Mesenteric fat pad (tissue), 1 donor: ENCODE measurements around the gene ZMIZ1. TPM values are rescaled to one million over a fixed set of nuclear protein-coding genes. Genes with fewer than 3 reads are reported as not detected.

Source experiments
- DNase-seq: peaks from one replicate; pipeline ENCODE4 v3.0.0-alpha.2; 2020; ENCODE audit warnings: low spot score
- total RNA-seq: library from RNA; stranded (reverse); fragmentation: NEBNext Ultra II Directional; extraction: Animal tissue kit (Norgen Biotek cat#: 25700); gene quantifications from one replicate; pipeline ENCODE4 v1.2.1, GENCODE V29; 2021
- donor health status: DM: yes; HTN: yes; CAD: no.

Gene ZMIZ1
- total RNA-seq, 1 donor from 2014 or later = 81.1 TPM

- DNase-seq = no peak
Observed at GRCh38 chr10:79167537-79167936, 98.8 kb downstream of the ZMIZ1 start.

GRCh38 chr10:79168210-79168609 is 99.4 kb downstream of the ZMIZ1 start:
- no peak for DNase-seq

- no peak for DNase-seq
Observed at GRCh38 chr10:79170226-79170752, 101.5 kb downstream of the ZMIZ1 start.

GRCh38 chr10:79170993-79171392 is 102.2 kb downstream of the ZMIZ1 start:
- no peak for DNase-seq

- no peak for DNase-seq
Observed at GRCh38 chr10:79171504-79171903, 102.7 kb downstream of the ZMIZ1 start.

- no peak for DNase-seq
Observed at GRCh38 chr10:79172881-79173280, 104.1 kb downstream of the ZMIZ1 start.

GRCh38 chr10:79173582-79174262 is 105.0 kb downstream of the ZMIZ1 start:
- no peak for DNase-seq

- no peak for DNase-seq
Observed at GRCh38 chr10:79176052-79176501, 107.3 kb downstream of the ZMIZ1 start.

GRCh38 chr10:79176949-79177602 is 108.3 kb downstream of the ZMIZ1 start:
- DNase-seq = no peak

- no peak for DNase-seq
Observed at GRCh38 chr10:79178070-79178576, 109.4 kb downstream of the ZMIZ1 start.

- DNase-seq = no peak
Observed at GRCh38 chr10:79178614-79179163, 109.9 kb downstream of the ZMIZ1 start.

GRCh38 chr10:79179164-79179956 is 110.6 kb downstream of the ZMIZ1 start:
- no peak for DNase-seq

GRCh38 chr10:79179957-79180309 is 111.2 kb downstream of the ZMIZ1 start:
- no peak for DNase-seq

- DNase-seq = no peak
Observed at GRCh38 chr10:79180414-79181221, 111.9 kb downstream of the ZMIZ1 start.

- no peak for DNase-seq
Observed at GRCh38 chr10:79181227-79181626, 112.5 kb downstream of the ZMIZ1 start.

- no peak for DNase-seq
Observed at GRCh38 chr10:79181698-79182521, 113.1 kb downstream of the ZMIZ1 start.

GRCh38 chr10:79182781-79183467 is 114.2 kb downstream of the ZMIZ1 start:
- no peak for DNase-seq

- DNase-seq = no peak
Observed at GRCh38 chr10:79183468-79183865, 114.7 kb downstream of the ZMIZ1 start.

GRCh38 chr10:79184145-79184625 is 115.4 kb downstream of the ZMIZ1 start:
- no peak for DNase-seq
